Nephron progenitor cell (in vitro differentiated cells): ENCODE data around the gene ADORA2B.
A peak's percentile ranks its signal among the peaks of the same experiment; 100 is the strongest.

Source experiments
- DNase-seq: peaks from one replicate; pipeline ENCODE4 v3.0.0; 2021
- H3K27ac Mint-ChIP-seq: 2 replicates; pipeline ENCODE4 v1.8.0; 2021; ENCODE audit warnings: mild to moderate bottlenecking, moderate library complexity, mixed read lengths
- H3K27me3 Mint-ChIP-seq: 2 replicates; pipeline ENCODE4 v1.8.0; 2021; ENCODE audit warnings: mild to moderate bottlenecking, low read depth, mixed read lengths; ENCODE audit not compliant: poor library complexity
- H3K36me3 Mint-ChIP-seq: 2 replicates; pipeline ENCODE4 v1.8.0; 2021; ENCODE audit warnings: low read depth, mixed read lengths
- H3K4me1 Mint-ChIP-seq: 2 replicates; pipeline ENCODE4 v1.8.0; 2021; ENCODE audit warnings: mixed read lengths
- H3K4me3 Mint-ChIP-seq: 2 replicates; pipeline ENCODE4 v1.8.0; 2021; ENCODE audit warnings: mild to moderate bottlenecking, moderate library complexity, mixed read lengths
- H3K9me3 Mint-ChIP-seq: 2 replicates; pipeline ENCODE4 v1.8.0; 2021; ENCODE audit warnings: mild to moderate bottlenecking, moderate library complexity, mixed read lengths
- TF ChIP-seq, protein P1 (sequence below): fragments of 200-600 bp; sonication (generic); IDR thresholded peaks from 2 replicates; pipeline ENCODE4 v1.5.0; 2021; ENCODE audit warnings: antibody characterized with exemption

Gene ADORA2B

DNA sequence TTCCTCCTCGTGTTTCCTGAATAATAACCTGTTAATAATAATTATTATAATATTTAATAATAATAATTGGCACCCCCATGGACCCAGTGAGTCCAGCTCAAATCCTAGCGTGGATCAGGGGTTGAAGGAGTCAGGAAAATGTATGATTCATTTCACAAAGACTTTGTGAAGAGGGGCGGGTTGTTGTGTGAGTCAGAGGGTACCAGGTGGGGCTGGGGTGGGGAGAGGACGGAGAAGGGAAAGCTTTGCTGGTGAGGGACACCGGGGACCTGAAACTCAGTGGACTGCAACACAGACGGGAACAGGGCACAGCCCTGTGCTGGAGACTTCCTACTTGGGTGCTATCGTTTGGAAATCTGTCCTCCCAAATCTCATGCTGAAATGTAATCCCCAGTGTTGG lies 3.1 kb upstream of the ADORA2B start:
- Mint-ChIP-seq H3K36me3 (no peaks in the 10 kb centered on the region), H3K4me1 (peaks cover 26% of the 10 kb centered on the region), H3K4me3 (no peak overlapping the region), H3K27ac (no peak overlapping the region), H3K9me3 (no peaks in the 10 kb centered on the region), H3K27me3 (peaks cover 48% of the 10 kb centered on the region)
- no peak for DNase-seq
- TF ChIP-seq, protein P1, sequence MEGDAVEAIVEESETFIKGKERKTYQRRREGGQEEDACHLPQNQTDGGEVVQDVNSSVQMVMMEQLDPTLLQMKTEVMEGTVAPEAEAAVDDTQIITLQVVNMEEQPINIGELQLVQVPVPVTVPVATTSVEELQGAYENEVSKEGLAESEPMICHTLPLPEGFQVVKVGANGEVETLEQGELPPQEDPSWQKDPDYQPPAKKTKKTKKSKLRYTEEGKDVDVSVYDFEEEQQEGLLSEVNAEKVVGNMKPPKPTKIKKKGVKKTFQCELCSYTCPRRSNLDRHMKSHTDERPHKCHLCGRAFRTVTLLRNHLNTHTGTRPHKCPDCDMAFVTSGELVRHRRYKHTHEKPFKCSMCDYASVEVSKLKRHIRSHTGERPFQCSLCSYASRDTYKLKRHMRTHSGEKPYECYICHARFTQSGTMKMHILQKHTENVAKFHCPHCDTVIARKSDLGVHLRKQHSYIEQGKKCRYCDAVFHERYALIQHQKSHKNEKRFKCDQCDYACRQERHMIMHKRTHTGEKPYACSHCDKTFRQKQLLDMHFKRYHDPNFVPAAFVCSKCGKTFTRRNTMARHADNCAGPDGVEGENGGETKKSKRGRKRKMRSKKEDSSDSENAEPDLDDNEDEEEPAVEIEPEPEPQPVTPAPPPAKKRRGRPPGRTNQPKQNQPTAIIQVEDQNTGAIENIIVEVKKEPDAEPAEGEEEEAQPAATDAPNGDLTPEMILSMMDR = no peak

- H3K27me3 Mint-ChIP-seq = peaks cover 53% of the 10 kb centered on the region
- H3K27ac Mint-ChIP-seq = no peak overlapping the region
Measured at GRCh38 chr17:15942207-15942833, 2.6 kb upstream of the ADORA2B start.

GRCh38 chr17:15943971-15944758 lies 765 bp upstream of the ADORA2B start:
- DNase-seq = peak; percentile 68
- H3K4me1 Mint-ChIP-seq = peaks cover 31% of the 10 kb centered on the region
- no peak overlapping the region for H3K27ac Mint-ChIP-seq
- H3K27me3 Mint-ChIP-seq = peaks cover 61% of the 10 kb centered on the region
- TF ChIP-seq, protein P1 = no peak
- no peaks in the 10 kb centered on the region for H3K9me3 Mint-ChIP-seq
- H3K4me3 Mint-ChIP-seq = peak overlapping the region; percentile 88
- H3K36me3 Mint-ChIP-seq = no peaks in the 10 kb centered on the region

More at GRCh38 chr17:15942207-15942833, 2.6 kb upstream of the ADORA2B start:
- DNase-seq = no peak
- H3K36me3 Mint-ChIP-seq = no peaks in the 10 kb centered on the region
- H3K4me1 Mint-ChIP-seq = peaks cover 30% of the 10 kb centered on the region
- no peak overlapping the region for H3K4me3 Mint-ChIP-seq
- H3K9me3 Mint-ChIP-seq = no peaks in the 10 kb centered on the region
- TF ChIP-seq, protein P1 = no peak

DNA sequence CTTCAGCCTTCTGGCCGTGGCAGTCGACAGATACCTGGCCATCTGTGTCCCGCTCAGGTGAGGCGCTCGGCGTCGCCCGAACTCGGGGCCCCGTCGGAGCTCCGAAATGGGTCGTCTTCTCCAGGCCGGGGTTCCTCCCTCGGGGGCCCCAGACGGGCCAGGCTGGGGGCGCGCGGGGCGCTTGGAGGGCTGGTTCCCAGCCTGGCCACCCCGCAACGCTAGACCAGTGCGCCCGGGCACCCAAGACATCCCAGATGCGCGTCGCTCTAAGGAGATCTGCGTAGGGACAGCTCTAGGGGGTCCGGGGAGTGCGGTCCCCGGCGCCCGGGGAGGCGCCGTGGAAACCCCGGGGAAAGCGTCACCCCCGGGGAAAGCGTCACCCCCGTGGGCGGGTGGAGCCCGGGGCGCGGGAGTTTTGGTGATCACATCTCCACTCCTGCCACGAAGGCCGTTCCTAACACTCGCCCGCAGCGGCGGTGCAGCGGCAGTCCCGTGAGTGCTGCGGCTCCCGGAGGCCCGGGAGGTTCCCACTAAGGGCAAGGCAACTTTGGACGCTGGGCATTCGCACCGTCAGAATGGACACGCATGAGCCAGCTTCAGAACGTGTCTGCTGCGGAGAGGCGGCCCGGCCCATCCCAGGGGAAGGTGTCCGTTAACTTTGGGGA lies 729 bp downstream of the ADORA2B start:
- Mint-ChIP-seq H3K27me3 (peaks cover 58% of the 10 kb centered on the region), H3K4me1 (peaks cover 31% of the 10 kb centered on the region), H3K9me3 (no peaks in the 10 kb centered on the region), H3K27ac (no peak overlapping the region), H3K36me3 (no peaks in the 10 kb centered on the region), H3K4me3 (peak overlapping the region; percentile 81)
- TF ChIP-seq, protein P1 = no peak
- peak; percentile 36 for DNase-seq

DNA sequence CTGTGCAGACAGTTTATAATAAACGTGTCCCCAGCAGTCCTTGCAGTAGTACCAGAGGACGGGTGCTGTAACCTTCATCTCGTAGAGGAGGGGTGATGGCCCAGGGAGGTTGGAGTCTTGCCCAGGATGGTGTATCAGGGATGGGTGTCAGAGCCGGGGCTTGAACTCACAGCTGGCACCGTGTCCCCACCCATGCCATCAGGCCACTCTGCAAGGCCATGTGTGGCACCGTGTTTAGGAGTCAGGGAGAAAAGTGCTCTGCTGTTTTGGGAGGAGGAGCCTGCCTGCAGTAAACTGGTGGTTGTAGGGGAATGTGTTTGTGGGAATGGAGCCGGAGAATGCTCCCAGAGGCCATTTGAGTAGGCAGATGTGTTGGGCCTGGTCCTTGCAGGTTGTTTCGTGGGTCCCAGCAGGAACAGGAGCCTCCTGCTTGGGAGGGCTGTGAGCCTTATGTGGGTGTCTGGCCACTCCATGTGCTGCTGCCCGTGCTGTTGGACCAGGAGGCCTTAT lies 1.7 kb downstream of the ADORA2B start:
- H3K36me3 Mint-ChIP-seq = no peaks in the 10 kb centered on the region
- peak overlapping the region; percentile 79 for H3K4me3 Mint-ChIP-seq
- H3K9me3 Mint-ChIP-seq = no peaks in the 10 kb centered on the region
- TF ChIP-seq, protein P1 = no peak
- DNase-seq = no peak
- no peak overlapping the region for H3K27ac Mint-ChIP-seq
- peaks cover 52% of the 10 kb centered on the region for H3K27me3 Mint-ChIP-seq
- H3K4me1 Mint-ChIP-seq = peaks cover 31% of the 10 kb centered on the region
